ENCODE data around the gene SPRED2.

GRCh38 chr2:65267008-65267407 lies 165.4 kb downstream of the SPRED2 start:
- TF ChIP-seq, protein P1, sequence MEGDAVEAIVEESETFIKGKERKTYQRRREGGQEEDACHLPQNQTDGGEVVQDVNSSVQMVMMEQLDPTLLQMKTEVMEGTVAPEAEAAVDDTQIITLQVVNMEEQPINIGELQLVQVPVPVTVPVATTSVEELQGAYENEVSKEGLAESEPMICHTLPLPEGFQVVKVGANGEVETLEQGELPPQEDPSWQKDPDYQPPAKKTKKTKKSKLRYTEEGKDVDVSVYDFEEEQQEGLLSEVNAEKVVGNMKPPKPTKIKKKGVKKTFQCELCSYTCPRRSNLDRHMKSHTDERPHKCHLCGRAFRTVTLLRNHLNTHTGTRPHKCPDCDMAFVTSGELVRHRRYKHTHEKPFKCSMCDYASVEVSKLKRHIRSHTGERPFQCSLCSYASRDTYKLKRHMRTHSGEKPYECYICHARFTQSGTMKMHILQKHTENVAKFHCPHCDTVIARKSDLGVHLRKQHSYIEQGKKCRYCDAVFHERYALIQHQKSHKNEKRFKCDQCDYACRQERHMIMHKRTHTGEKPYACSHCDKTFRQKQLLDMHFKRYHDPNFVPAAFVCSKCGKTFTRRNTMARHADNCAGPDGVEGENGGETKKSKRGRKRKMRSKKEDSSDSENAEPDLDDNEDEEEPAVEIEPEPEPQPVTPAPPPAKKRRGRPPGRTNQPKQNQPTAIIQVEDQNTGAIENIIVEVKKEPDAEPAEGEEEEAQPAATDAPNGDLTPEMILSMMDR (conservative IDR thresholded peaks at IDR 0.05 in 1 of 2, IDR thresholded peaks at IDR 0.05 in 1 of 2; ENCODE audit: extremely low read depth in 1 of 2, insufficient read depth in 1 of 2, low read depth in 1 of 2, low read length in 2 of 2), result no peak
- no peak for TF ChIP-seq EZH2 (IDR thresholded peaks at IDR 0.05; ENCODE audit: borderline replicate concordance, low read length)
